Uterus (tissue), 2 donors: ENCODE results near the gene MEIG1.

Source experiments
- CTCF ChIP-seq, 4 experiments: fragments of 200-600 bp in 2 of 4; fragments of 450-650 bp in 2 of 4; sonication (generic) in 2 of 4; IDR thresholded peaks; one replicate each; pipeline ENCODE4 v1.5.1; 2016 to 2019; ENCODE audit warnings: antibody characterized with exemption in 4 of 4, mild to moderate bottlenecking in 2 of 4, moderate library complexity in 1 of 4
- POLR2A ChIP-seq, 2 donors: fragments of 450-650 bp; IDR thresholded peaks; one replicate each; pipeline ENCODE4 v1.6.1; 2016; ENCODE audit warnings: antibody characterized with exemption in 2 of 2, mild to moderate bottlenecking in 1 of 2, moderate library complexity in 1 of 2

GRCh38 chr10:14949291-14949690 lies 9.9 kb upstream of the MEIG1 start:
- TF ChIP-seq CTCF (IDR thresholded peaks at IDR 0.05) (no peak), POLR2A (IDR thresholded peaks at IDR 0.05) (no peak)
